NCI-H524 (cell line): Measurements from ENCODE around the gene PHACTR1.
"Not testable (repeated sequence)": the region's sequence is repeated elsewhere in the genome, so short reads cannot be mapped to it uniquely, and the experiment has no call there.

Experiments
- DNase-seq, 2 experiments: peaks; one replicate each; lab custom pipeline; 2025; lab: John Stamatoyannopoulos, UW

Gene PHACTR1

GRCh38 chr6:13314806-13315205, 598.2 kb downstream of the PHACTR1 start:
- DNase-seq = no peak

GRCh38 chr6:13315896-13316295, 599.3 kb downstream of the PHACTR1 start:
- DNase-seq = no peak

GRCh38 chr6:13318821-13319220, 602.3 kb downstream of the PHACTR1 start:
- DNase-seq = no peak

GRCh38 chr6:13319891-13320564, 603.5 kb downstream of the PHACTR1 start:
- DNase-seq = no peak

GRCh38 chr6:13326031-13326586, 609.5 kb downstream of the PHACTR1 start:
- DNase-seq = not testable (repeated sequence)

GRCh38 chr6:13327691-13328075, 611.1 kb downstream of the PHACTR1 start:
- peak in 1 of 2 experiments; percentile 71 for DNase-seq

- peak; percentile 91 for DNase-seq
Observed at GRCh38 chr6:13328076-13328874, 611.7 kb downstream of the PHACTR1 start, which contains the start of gene TBC1D7. TBC1D7 (minus strand) TSS chr6:13328537; CDS start chr6:13326898, 1,639 bp downstream.

- no peak for DNase-seq
Observed at GRCh38 chr6:13328875-13329183, 612.3 kb downstream of the PHACTR1 start.

GRCh38 chr6:13331516-13332348, 615.2 kb downstream of the PHACTR1 start:
- DNase-seq = peak in 1 of 2 experiments; percentile 27

GRCh38 chr6:13332349-13332706, 615.8 kb downstream of the PHACTR1 start:
- DNase-seq = no peak

GRCh38 chr6:13334953-13335352, 618.4 kb downstream of the PHACTR1 start:
- DNase-seq = no peak

- peak; percentile 60 to 82 for DNase-seq
Observed at GRCh38 chr6:13336553-13336952, 620.0 kb downstream of the PHACTR1 start.

- DNase-seq = no peak
Observed at GRCh38 chr6:13338038-13338437, 621.5 kb downstream of the PHACTR1 start.
